GM12878 (cell line): ENCODE measurements around the gene DIP2B. TPM values are rescaled to one million over a fixed set of nuclear protein-coding genes. Genes with fewer than 3 reads are reported as not detected.

Experiments used
- ATAC-seq: fragments of 200-7000 bp; cut with Tn5 transposase; 3 replicates; pipeline ENCODE4 v1.9.1; 2020; ENCODE audit warnings: mild to moderate bottlenecking, moderate library complexity
- BruUV-seq: library from RNA; stranded (reverse); fragments of 400-500 nt; replicated peaks from 2 replicates; lab custom pipeline; 2021; lab: Mats Ljungman, UMichigan
- CTCF ChIA-PET: fragments of 300-600 bp; sonication (Branson Sonifier 250); formaldehyde crosslinking; extraction: SDS; loops from one replicate; lab custom pipeline; 2021; ENCODE audit warnings: inconsistent platforms; lab: Yijun Ruan, JAX
- POLR2A ChIA-PET: fragments of 350-600 bp; formaldehyde crosslinking; extraction: SDS; loops from one replicate; lab custom pipeline; 2021; ENCODE audit warnings: inconsistent platforms; lab: Charles Lee
- RAD21 ChIA-PET: fragments of 300-600 bp; sonication (Branson Sonifier 250); formaldehyde crosslinking; loops from one replicate; lab custom pipeline; 2023; ENCODE audit warnings: antibody characterized with exemption; ENCODE audit not compliant: unreplicated experiment; lab: Charles Lee
- SMC1A ChIA-PET: fragments of 300-600 bp; sonication (Branson Sonifier 250); formaldehyde crosslinking; loops from one replicate; lab custom pipeline; 2023; ENCODE audit not compliant: unreplicated experiment, uncharacterized antibody; lab: Charles Lee
- DNase-seq: peaks from one replicate; pipeline ENCODE4 v3.0.0-alpha.2; 2011; ENCODE audit warnings: low read depth, low spot score
- FAIRE-seq: peaks from 3 replicates; lab custom pipeline; 2011; peaks lifted over from hg19 to GRCh38; lab: Jason Lieb, UNC
- H2AFZ ChIP-seq: 2 replicates; pipeline ENCODE4 v1.6.0; 2011; ENCODE audit warnings: low read depth, low read length, control low read depth; ENCODE audit not compliant: control insufficient read depth
- H3K27ac ChIP-seq: 2 replicates; pipeline ENCODE4 v1.5.1; 2011; ENCODE audit warnings: control low read depth; ENCODE audit not compliant: control insufficient read depth, insufficient read depth
- H3K27me3 ChIP-seq, 2 experiments: replicated peaks in 1 of 2; 2 replicates each; pipeline versions ENCODE4 v1.6.0 to v1.6.1; 2011; ENCODE audit warnings: low read length in 1 of 2; ENCODE audit not compliant: control insufficient read depth in 2 of 2, insufficient read depth in 2 of 2
- H3K36me3 ChIP-seq, 2 experiments: 2 replicates each; pipeline ENCODE4 v1.5.1; 2011; ENCODE audit warnings: low read length in 1 of 2; ENCODE audit not compliant: control insufficient read depth in 2 of 2, insufficient read depth in 2 of 2
- H3K4me1 ChIP-seq: 2 replicates; pipeline ENCODE4 v1.6.1; 2011; ENCODE audit warnings: mild to moderate bottlenecking, low read length, moderate library complexity, mixed read lengths; ENCODE audit not compliant: control insufficient read depth, insufficient read depth
- H3K4me2 ChIP-seq: 2 replicates; pipeline ENCODE4 v1.6.0; 2011; ENCODE audit warnings: control low read depth; ENCODE audit not compliant: control insufficient read depth, insufficient read depth
- H3K4me3 ChIP-seq: fragments of 200-600 bp; sonication (generic); 2 replicates; pipeline ENCODE4 v1.5.1; 2016
- H3K79me2 ChIP-seq: 2 replicates; pipeline ENCODE4 v1.6.0; 2011; ENCODE audit warnings: low read length; ENCODE audit not compliant: control insufficient read depth, insufficient read depth
- H3K9ac ChIP-seq: 2 replicates; pipeline ENCODE4 v1.8.0; 2011; ENCODE audit warnings: low read length, control low read depth, mixed read lengths; ENCODE audit not compliant: control insufficient read depth, insufficient read depth
- H3K9me3 ChIP-seq: replicated peaks from 3 replicates; pipeline ENCODE4 v1.5.1; 2011; ENCODE audit warnings: mild to moderate bottlenecking, low read length; ENCODE audit not compliant: control insufficient read depth, insufficient read depth
- H4K20me1 ChIP-seq: 2 replicates; pipeline ENCODE4 v1.6.0; 2011; ENCODE audit not compliant: control insufficient read depth, insufficient read depth
- ASH2L ChIP-seq: fragments of 300-600, 200-600 bp; sonication (generic); IDR thresholded peaks from 2 replicates; pipeline ENCODE4 v1.6.1; 2017; ENCODE audit warnings: low read depth, mild to moderate bottlenecking, borderline replicate concordance
- BCL11A ChIP-seq: IDR thresholded peaks from 2 replicates; pipeline ENCODE4 v1.6.1; 2011; ENCODE audit warnings: low read depth, low read length
- CHD4 ChIP-seq: fragments of 200-600 bp; sonication (generic); IDR thresholded peaks from 2 replicates; pipeline ENCODE4 v1.6.1; 2016; ENCODE audit warnings: mild to moderate bottlenecking
- CREM ChIP-seq: IDR thresholded peaks from 2 replicates; pipeline ENCODE4 v1.6.1; 2014; ENCODE audit warnings: antibody characterized with exemption, low read depth
- MYC ChIP-seq: IDR thresholded peaks from 2 replicates; pipeline ENCODE4 v1.6.1; 2011; ENCODE audit warnings: mild to moderate bottlenecking, low read length, moderate library complexity, inconsistent platforms; ENCODE audit not compliant: insufficient read depth, insufficient replicate concordance, insufficient read length, severe bottlenecking
- POLR2AphosphoS5 ChIP-seq: IDR thresholded peaks from 2 replicates; pipeline ENCODE4 v1.6.1; 2011; ENCODE audit warnings: mild to moderate bottlenecking, low read length, inconsistent platforms
- RBBP5 ChIP-seq: fragments of 200-600 bp; sonication (generic); conservative IDR thresholded peaks from 2 replicates; pipeline ENCODE4 v1.6.1; 2016
- RCOR1 ChIP-seq: conservative IDR thresholded peaks from 2 replicates; pipeline ENCODE4 v1.6.1; 2012; ENCODE audit warnings: low read depth, low read length, improper control_type of control experiment
- SIX5 ChIP-seq: IDR thresholded peaks from 2 replicates; pipeline ENCODE4 v1.6.1; 2011; ENCODE audit warnings: mild to moderate bottlenecking, low read depth, low read length, moderate library complexity; ENCODE audit not compliant: severe bottlenecking
- SREBF2 ChIP-seq: IDR thresholded peaks from 2 replicates; pipeline ENCODE4 v1.6.1; 2012; ENCODE audit warnings: mild to moderate bottlenecking, low read length
- SRF ChIP-seq, 2 experiments: IDR thresholded peaks; 2 replicates each; pipeline ENCODE4 v1.6.1; 2011; ENCODE audit warnings: low read depth in 2 of 2, low read length in 2 of 2, mild to moderate bottlenecking in 1 of 2, moderate library complexity in 1 of 2
- STAT1 ChIP-seq: fragments of 450-650 bp; conservative IDR thresholded peaks from 2 replicates; pipeline ENCODE4 v1.6.1; 2014; ENCODE audit warnings: antibody characterized with exemption, mild to moderate bottlenecking
- TAF1 ChIP-seq: IDR thresholded peaks from 2 replicates; pipeline ENCODE4 v1.6.1; 2011; ENCODE audit warnings: mild to moderate bottlenecking, low read depth, low read length, borderline replicate concordance
- TCF12 ChIP-seq: IDR thresholded peaks from 2 replicates; pipeline ENCODE4 v1.6.1; 2011; ENCODE audit warnings: low read depth, mild to moderate bottlenecking, low read length
- YY1 ChIP-seq: IDR thresholded peaks from 2 replicates; pipeline ENCODE4 v1.6.1; 2011; ENCODE audit warnings: low read depth, mild to moderate bottlenecking, low read length
- WGBS: methylation state at CpG from one replicate; pipeline ENCODE4 v1.1.6; 2016; ENCODE audit warnings: low lambda C conversion rate; ENCODE audit not compliant: insufficient replicate concordance, insufficient coverage; ENCODE audit errors: missing lambda C conversion rate; 5-methylcytosine and 5-hydroxymethylcytosine counted together
- in situ Hi-C: fragments of 300-500 bp; cut with MboI; formaldehyde crosslinking; loops from 9 replicates; pipeline ENCODE4 v1.14.3; 2018; ENCODE audit warnings: mixed read lengths
- intact Hi-C: fragments of 100-400 bp; cut with micrococcal nuclease; formaldehyde crosslinking; loops from one replicate; pipeline ENCODE4 v1.14.2; 2022; ENCODE audit not compliant: unreplicated experiment
- polyA plus RNA-seq, 11 experiments: library from polyadenylated mRNA; depleted of rRNA in 4 of 11; unstranded in 6 of 11; stranded (reverse) in 5 of 11; fragments of >200 nt; fragmentation: Nextera tagmentation in 4 of 11; fragmentation: Illumina TruSeq in 1 of 11; extraction: Ambion mirVana in 4 of 11; extraction: Trizol in 1 of 11; gene quantifications; 1 replicate in 1 of 11; 2 replicates in 10 of 11; pipeline versions ENCODE4 v1.2.1 to v1.2.3, GENCODE V29; 2011 to 2016; ENCODE audit warnings: inconsistent platforms in 2 of 11, missing spikeins in 2 of 11, low read depth in 1 of 11
- total RNA-seq, 4 experiments: library from RNA; depleted of rRNA in 3 of 4; stranded (reverse); fragments of >200 nt in 3 of 4; fragmentation: Illumina TruSeq in 1 of 4; extraction: Trizol in 1 of 4; gene quantifications; 2 replicates each; pipeline versions ENCODE4 v1.2.1 to v1.2.3, GENCODE V29; 2013 to 2021
- TF ChIP-seq, protein P1 (sequence below): IDR thresholded peaks from 2 replicates; pipeline ENCODE4 v1.6.1; 2011; ENCODE audit warnings: borderline replicate concordance, low read depth, mild to moderate bottlenecking, moderate library complexity, mixed read lengths, low read length; ENCODE audit not compliant: insufficient read depth; ENCODE audit errors: extremely low read length
- TF ChIP-seq, protein P2 (sequence below): fragments of 450-650 bp; IDR thresholded peaks from 2 replicates; pipeline ENCODE4 v1.6.1; 2014; ENCODE audit warnings: mild to moderate bottlenecking
- TF ChIP-seq, protein P3 (sequence below): fragments of 450-650 bp; formaldehyde crosslinking; IDR thresholded peaks from 2 replicates; pipeline ENCODE4 v1.5.0; 2022; ENCODE audit warnings: mild to moderate bottlenecking, missing genetic modification characterization

The DIP2B gene
- total and polyA plus RNA-seq, 10 of the 15 experiments (the other 5 are each of a cell fraction or from before 2014, with no cell fraction given): 4.5 to 30.0 (median 18.6) TPM

DNA sequence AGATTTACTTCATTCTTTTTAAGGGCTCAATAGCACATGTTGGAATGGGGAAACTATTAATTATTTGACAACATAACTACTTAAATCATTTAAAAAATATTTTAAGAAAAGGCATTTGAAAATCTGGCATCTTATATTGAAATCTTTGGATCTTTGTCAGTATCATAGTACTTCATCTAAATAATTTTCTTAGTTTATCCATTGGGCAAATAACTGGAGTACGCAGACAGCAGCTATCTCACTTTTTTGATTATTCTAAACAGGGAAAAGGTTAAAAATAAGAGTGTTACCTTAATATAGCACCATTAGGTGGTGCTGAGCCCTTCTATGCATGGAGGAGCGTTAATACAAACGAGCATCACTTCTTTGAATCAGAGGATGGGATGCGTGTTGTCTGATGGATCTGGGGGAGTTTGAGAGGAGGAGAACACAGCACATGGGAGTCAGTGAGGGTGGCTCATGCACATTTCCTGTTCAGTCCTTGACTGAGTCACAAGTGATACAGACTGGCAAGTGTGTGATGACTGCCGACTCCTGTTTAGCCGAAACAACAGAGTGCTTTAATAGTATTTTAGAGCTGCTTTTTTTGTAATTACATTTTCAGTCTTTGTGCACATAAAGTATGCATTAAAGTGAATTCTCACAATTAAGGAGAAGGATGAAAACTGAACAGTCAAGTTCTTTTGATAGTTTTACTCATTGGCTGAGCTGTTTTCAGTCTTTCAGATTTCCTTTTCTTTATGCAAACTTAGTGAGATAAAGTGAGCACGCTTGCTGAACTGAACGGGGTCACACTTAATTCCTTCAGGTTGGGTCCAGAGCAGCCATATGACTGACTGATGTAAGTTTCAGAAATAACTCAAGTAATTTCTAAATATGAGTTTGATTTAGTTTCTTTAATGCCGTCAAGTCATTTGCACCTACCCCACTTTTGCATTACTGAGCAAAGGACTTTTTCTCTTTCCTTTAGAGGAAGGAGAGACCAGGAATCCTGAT, 92.7 kb downstream of the DIP2B start:
- intact Hi-C loops: no loop called here
- peak overlapping the region; percentile 89 for H3K4me2 ChIP-seq
- H3K27ac ChIP-seq: peak overlapping the region; percentile 74
- no peak for TF ChIP-seq MYC
- no peak for TF ChIP-seq CHD4
- no peak for TF ChIP-seq BCL11A
- peak; percentile 30; the same call in 1 of the 2 replicates for TF ChIP-seq TAF1
- TF ChIP-seq, protein P1, sequence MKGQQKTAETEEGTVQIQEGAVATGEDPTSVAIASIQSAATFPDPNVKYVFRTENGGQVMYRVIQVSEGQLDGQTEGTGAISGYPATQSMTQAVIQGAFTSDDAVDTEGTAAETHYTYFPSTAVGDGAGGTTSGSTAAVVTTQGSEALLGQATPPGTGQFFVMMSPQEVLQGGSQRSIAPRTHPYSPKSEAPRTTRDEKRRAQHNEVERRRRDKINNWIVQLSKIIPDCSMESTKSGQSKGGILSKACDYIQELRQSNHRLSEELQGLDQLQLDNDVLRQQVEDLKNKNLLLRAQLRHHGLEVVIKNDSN: no peak
- no peak for TF ChIP-seq SIX5
- TF ChIP-seq SRF (IDR thresholded peaks at IDR 0.05; ENCODE audit: low read depth in 2 of 2, low read length in 2 of 2): no peak
- TF ChIP-seq, protein P2, sequence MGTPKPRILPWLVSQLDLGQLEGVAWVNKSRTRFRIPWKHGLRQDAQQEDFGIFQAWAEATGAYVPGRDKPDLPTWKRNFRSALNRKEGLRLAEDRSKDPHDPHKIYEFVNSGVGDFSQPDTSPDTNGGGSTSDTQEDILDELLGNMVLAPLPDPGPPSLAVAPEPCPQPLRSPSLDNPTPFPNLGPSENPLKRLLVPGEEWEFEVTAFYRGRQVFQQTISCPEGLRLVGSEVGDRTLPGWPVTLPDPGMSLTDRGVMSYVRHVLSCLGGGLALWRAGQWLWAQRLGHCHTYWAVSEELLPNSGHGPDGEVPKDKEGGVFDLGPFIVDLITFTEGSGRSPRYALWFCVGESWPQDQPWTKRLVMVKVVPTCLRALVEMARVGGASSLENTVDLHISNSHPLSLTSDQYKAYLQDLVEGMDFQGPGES: no peak
- no peak for TF ChIP-seq SREBF2
- TF ChIP-seq RBBP5: 0 out of 2 replicates have a peak, but pooled peaks have one; percentile 28
- TF ChIP-seq POLR2AphosphoS5: 0 out of 2 replicates have a peak, but pooled peaks have one; percentile 46
- no peak for TF ChIP-seq RCOR1
- TF ChIP-seq STAT1: no peak
- no peak for TF ChIP-seq CREM
- no peak for TF ChIP-seq YY1
- no peak for TF ChIP-seq TCF12
- TF ChIP-seq, protein P3, sequence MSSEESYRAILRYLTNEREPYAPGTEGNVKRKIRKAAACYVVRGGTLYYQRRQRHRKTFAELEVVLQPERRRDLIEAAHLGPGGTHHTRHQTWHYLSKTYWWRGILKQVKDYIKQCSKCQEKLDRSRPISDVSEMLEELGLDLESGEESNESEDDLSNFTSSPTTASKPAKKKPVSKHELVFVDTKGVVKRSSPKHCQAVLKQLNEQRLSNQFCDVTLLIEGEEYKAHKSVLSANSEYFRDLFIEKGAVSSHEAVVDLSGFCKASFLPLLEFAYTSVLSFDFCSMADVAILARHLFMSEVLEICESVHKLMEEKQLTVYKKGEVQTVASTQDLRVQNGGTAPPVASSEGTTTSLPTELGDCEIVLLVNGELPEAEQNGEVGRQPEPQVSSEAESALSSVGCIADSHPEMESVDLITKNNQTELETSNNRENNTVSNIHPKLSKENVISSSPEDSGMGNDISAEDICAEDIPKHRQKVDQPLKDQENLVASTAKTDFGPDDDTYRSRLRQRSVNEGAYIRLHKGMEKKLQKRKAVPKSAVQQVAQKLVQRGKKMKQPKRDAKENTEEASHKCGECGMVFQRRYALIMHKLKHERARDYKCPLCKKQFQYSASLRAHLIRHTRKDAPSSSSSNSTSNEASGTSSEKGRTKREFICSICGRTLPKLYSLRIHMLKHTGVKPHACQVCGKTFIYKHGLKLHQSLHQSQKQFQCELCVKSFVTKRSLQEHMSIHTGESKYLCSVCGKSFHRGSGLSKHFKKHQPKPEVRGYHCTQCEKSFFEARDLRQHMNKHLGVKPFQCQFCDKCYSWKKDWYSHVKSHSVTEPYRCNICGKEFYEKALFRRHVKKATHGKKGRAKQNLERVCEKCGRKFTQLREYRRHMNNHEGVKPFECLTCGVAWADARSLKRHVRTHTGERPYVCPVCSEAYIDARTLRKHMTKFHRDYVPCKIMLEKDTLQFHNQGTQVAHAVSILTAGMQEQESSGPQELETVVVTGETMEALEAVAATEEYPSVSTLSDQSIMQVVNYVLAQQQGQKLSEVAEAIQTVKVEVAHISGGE (CRISPR knock-in tag): no peak
- TF ChIP-seq ASH2L: peak; percentile 77; the same call in 1 of the 2 replicates

More for the DNA sequence above, 92.7 kb downstream of the DIP2B start:
- SMC1A ChIA-PET: interaction anchor here (0.9 to 4.9 kb wide), 6 partner anchors 9 to 89 kb away, joined by 3 to 43 read pairs (median 5); no protein-coding TSS in a partner anchor
- Histone ChIP-seq H3K9ac (peak overlapping the region; percentile 28), H3K27me3 (no peaks in the 10 kb centered on the region), H3K9me3 (no peaks in the 10 kb centered on the region), H3K4me3 (peak overlapping the region; percentile 23; the same call in 1 of the 2 replicates), H3K4me1 (peaks cover 3% of the 10 kb centered on the region; the same call in 1 of the 2 replicates), H3K79me2 (peaks cover 28% of the 10 kb centered on the region), H4K20me1 (no peaks in the 10 kb centered on the region), H3K36me3 (no peaks in the 10 kb centered on the region), H2AFZ (peak overlapping the region; percentile 68)
- in situ Hi-C loops: no loop called here
- BruUV-seq: no TSS peak
- DNase-seq (peak; percentile 55), ATAC-seq (peak; percentile 97), FAIRE-seq (peak; percentile 90)
- POLR2A ChIA-PET: interaction anchor here (1.0 kb wide), 1 partner anchor 19 kb away, joined by 3 read pairs; no protein-coding TSS in a partner anchor
- 8% methylated on average over 9 of the region's 9 CpGs for WGBS
- CTCF ChIA-PET: interaction anchor here (1.0 to 1.5 kb wide), 9 partner anchors 10 to 94 kb away, joined by 3 to 5 read pairs (median 3); no protein-coding TSS in a partner anchor
- RAD21 ChIA-PET: interaction anchor here (0.6 to 1.0 kb wide), 5 partner anchors 17 to 92 kb away, joined by 3 to 8 read pairs (median 3); partner anchors contain the start of gene DIP2B
